ENCODE measurements around the gene MPO.

DNA sequence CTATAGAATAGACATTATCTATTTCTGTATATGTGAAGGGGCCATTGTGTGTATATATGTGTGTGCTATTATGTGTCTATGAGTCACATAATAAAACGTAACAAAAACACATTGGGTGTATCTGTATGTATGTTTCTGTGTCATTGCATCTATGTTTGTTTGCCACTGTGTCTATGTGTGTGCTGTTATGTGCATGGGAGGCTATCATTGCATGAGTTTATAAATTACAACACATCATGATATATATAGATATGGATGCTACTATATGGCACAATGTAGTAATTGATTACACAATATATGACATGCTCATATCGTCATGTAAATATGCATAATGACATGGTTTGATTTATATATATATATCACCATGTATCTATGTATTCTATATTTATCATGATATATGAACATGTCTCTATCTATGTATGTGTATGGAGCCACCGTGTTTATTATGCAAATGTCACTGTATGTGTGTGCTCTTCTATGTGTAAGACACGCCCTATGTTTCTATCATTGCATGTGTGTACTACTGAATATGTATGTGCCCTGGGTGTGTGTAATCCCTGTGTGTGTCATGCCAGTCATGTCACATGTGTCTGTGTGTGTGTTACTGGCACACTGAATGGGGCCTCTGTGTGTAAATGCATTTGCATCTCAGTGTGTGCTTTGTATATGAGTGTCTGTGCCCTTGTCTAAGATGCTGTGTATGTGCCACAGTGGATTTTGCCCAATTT, 49.2 kb upstream of the MPO start:
- TF ChIP-seq PPARA (CRISPR knock-in tag; IDR thresholded peaks at IDR 0.05; ENCODE audit: borderline replicate concordance): no peak
- no peak for TF ChIP-seq TCF4 (CRISPR knock-in tag; IDR thresholded peaks at IDR 0.05; ENCODE audit: borderline replicate concordance)
- TF ChIP-seq ZNF8 (CRISPR knock-in tag; IDR thresholded peaks at IDR 0.05): no peak
- TF ChIP-seq ZNF565 (CRISPR knock-in tag; conservative IDR thresholded peaks at IDR 0.05; ENCODE audit: low read depth): no peak
- TF ChIP-seq, protein P1, sequence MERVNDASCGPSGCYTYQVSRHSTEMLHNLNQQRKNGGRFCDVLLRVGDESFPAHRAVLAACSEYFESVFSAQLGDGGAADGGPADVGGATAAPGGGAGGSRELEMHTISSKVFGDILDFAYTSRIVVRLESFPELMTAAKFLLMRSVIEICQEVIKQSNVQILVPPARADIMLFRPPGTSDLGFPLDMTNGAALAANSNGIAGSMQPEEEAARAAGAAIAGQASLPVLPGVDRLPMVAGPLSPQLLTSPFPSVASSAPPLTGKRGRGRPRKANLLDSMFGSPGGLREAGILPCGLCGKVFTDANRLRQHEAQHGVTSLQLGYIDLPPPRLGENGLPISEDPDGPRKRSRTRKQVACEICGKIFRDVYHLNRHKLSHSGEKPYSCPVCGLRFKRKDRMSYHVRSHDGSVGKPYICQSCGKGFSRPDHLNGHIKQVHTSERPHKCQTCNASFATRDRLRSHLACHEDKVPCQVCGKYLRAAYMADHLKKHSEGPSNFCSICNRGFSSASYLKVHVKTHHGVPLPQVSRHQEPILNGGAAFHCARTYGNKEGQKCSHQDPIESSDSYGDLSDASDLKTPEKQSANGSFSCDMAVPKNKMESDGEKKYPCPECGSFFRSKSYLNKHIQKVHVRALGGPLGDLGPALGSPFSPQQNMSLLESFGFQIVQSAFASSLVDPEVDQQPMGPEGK (CRISPR knock-in tag; IDR thresholded peaks at IDR 0.05; ENCODE audit: borderline replicate concordance): no peak
- TF ChIP-seq BACH2 (CRISPR knock-in tag; IDR thresholded peaks at IDR 0.05; ENCODE audit: borderline replicate concordance): no peak
- no peak for TF ChIP-seq GLIS3 (CRISPR knock-in tag; IDR thresholded peaks at IDR 0.05)
- TF ChIP-seq RARB (CRISPR knock-in tag; IDR thresholded peaks at IDR 0.05): no peak
- TF ChIP-seq, protein P2, sequence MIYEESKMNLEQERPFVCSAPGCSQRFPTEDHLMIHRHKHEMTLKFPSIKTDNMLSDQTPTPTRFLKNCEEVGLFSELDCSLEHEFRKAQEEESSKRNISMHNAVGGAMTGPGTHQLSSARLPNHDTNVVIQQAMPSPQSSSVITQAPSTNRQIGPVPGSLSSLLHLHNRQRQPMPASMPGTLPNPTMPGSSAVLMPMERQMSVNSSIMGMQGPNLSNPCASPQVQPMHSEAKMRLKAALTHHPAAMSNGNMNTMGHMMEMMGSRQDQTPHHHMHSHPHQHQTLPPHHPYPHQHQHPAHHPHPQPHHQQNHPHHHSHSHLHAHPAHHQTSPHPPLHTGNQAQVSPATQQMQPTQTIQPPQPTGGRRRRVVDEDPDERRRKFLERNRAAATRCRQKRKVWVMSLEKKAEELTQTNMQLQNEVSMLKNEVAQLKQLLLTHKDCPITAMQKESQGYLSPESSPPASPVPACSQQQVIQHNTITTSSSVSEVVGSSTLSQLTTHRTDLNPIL (CRISPR knock-in tag; IDR thresholded peaks at IDR 0.05; ENCODE audit: low read depth): no peak

All from SK-N-SH treated with all-trans-retinoic acid at 6 μM for 48 hours (cell line).